ENCODE results near the gene GNPAT.
"Not testable (repeated sequence)": the region's sequence is repeated elsewhere in the genome, so short reads cannot be mapped to it uniquely, and the experiment has no call there.

- TF ChIP-seq CTCF, POLR2A (IDR thresholded peaks at IDR 0.05): not testable (repeated sequence)
These were observed 28.7 kb upstream of the GNPAT start for GRCh38 chr1:231212301-231212700.

Data from Peyer's patch (tissue), 4 donors.